H1 (cell line): ENCODE data around the gene BSPRY. TPM values are rescaled to one million over a fixed set of nuclear protein-coding genes. Genes with fewer than 3 reads are reported as not detected.

Experiments
- BACH1 ChIP-seq: IDR thresholded peaks from 2 replicates; pipeline ENCODE4 v1.6.1; 2012; ENCODE audit warnings: low read length, improper control_type of control experiment
- CBX8 ChIP-seq: fragments of 300-800, 300-1000 bp; sonication (generic); IDR thresholded peaks from 2 replicates; pipeline ENCODE4 v1.7.1; 2016; ENCODE audit warnings: low read depth, low read length, borderline replicate concordance
- FOSL1 ChIP-seq: IDR thresholded peaks from 2 replicates; pipeline ENCODE4 v1.6.1; 2011; ENCODE audit warnings: mild to moderate bottlenecking, low read depth, low read length, moderate library complexity; ENCODE audit not compliant: insufficient read depth
- RAD21 ChIP-seq, 2 experiments: IDR thresholded peaks in 1 of 2; conservative IDR thresholded peaks in 1 of 2; 2 replicates each; pipeline ENCODE4 v1.6.1; 2011; ENCODE audit warnings: low read depth in 2 of 2, low read length in 2 of 2, improper control_type of control experiment in 1 of 2, inconsistent platforms in 1 of 2, mild to moderate bottlenecking in 1 of 2, moderate library complexity in 1 of 2
- RFX5 ChIP-seq: IDR thresholded peaks from 2 replicates; pipeline ENCODE4 v1.6.1; 2011; ENCODE audit warnings: low read depth, low read length, improper control_type of control experiment, borderline replicate concordance
- SIRT6 ChIP-seq: IDR thresholded peaks from one replicate; pipeline ENCODE4 v1.7.1; 2012; ENCODE audit warnings: low read length, inconsistent platforms
- TCF12 ChIP-seq: IDR thresholded peaks from 2 replicates; pipeline ENCODE4 v1.6.1; 2011; ENCODE audit warnings: low read depth, mild to moderate bottlenecking, low read length
- polyA plus RNA-seq, 7 experiments: library from polyadenylated mRNA; depleted of rRNA in 3 of 7; stranded (reverse) in 5 of 7; unstranded in 2 of 7; fragments of >200 nt in 5 of 7; fragments of 200-250 nt in 2 of 7; gene quantifications; 1 replicate in 5 of 7; 2 replicates in 1 of 7; 4 replicates in 1 of 7; pipeline versions ENCODE4 v1.2.1 to v1.2.3, GENCODE V29; 2011 to 2013; ENCODE audit warnings: missing spikeins in 2 of 7, mixed read lengths in 2 of 7
- total RNA-seq: library from RNA; stranded (reverse); fragmentation: NEBNext Ultra II Directional; extraction: Animal tissue kit (Norgen Biotek cat#: 25700); gene quantifications from 2 replicates; pipeline ENCODE4 v1.2.1, GENCODE V29; 2021

BSPRY gene
- total and polyA plus RNA-seq, 2 of the 8 experiments (the other 6 are each of a cell fraction or from before 2014, with no cell fraction given): 5.5 to 10.9 TPM

- TF ChIP-seq TCF12 (no peak), CBX8 (no peak), BACH1 (no peak), RAD21 (IDR thresholded peaks at IDR 0.05 in 1 of 2, conservative IDR thresholded peaks at IDR 0.05 in 1 of 2; ENCODE audit: low read depth in 2 of 2, low read length in 2 of 2) (no peak), RFX5 (no peak), SIRT6 (no peak), FOSL1 (no peak)
Observed at GRCh38 chr9:113370806-113371325, 21.5 kb downstream of the BSPRY start (continued).
